GM18873 (cell line): ENCODE measurements around the gene DKC1.
A peak's percentile ranks its signal among the peaks of the same experiment; 100 is the strongest.
"Not testable (repeated sequence)": the region's sequence is repeated elsewhere in the genome, so short reads cannot be mapped to it uniquely, and the experiment has no call there.

Source experiments
- ATAC-seq: cut with Tn5 transposase; IDR thresholded peaks from one replicate; pipeline ENCODE4 v1.9.1; 2021; ENCODE audit warnings: mild to moderate bottlenecking, moderate library complexity, moderate number of reproducible peaks; ENCODE audit not compliant: unreplicated experiment, low FRiP score

Gene DKC1

DNA sequence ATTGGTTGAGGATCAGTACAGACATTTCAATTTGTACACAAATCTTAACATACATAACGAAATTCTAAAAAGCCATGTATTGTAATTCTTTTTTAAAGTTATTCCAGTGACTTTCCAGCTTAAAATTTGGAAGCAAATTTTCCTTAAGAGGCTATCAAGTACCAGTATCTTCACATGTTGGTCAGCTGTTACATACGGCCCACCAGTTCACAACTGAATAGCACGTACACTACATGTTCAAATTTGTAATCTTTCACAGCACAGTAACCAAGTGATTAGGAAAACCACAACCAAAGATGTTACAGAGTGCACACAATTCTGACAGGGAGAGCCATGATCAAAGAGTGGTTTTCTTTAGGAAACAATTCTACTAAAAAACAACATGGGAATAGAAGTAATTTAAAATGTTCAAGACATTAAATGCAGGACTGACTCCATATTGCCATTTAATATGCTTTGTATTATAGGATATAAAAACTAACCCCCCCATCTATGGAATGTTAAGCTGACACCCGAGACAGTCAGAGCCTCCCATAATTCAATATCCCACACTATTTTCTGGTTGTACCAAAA is 53.7 kb downstream of the DKC1 start:
- ATAC-seq, result not testable (repeated sequence)

DNA sequence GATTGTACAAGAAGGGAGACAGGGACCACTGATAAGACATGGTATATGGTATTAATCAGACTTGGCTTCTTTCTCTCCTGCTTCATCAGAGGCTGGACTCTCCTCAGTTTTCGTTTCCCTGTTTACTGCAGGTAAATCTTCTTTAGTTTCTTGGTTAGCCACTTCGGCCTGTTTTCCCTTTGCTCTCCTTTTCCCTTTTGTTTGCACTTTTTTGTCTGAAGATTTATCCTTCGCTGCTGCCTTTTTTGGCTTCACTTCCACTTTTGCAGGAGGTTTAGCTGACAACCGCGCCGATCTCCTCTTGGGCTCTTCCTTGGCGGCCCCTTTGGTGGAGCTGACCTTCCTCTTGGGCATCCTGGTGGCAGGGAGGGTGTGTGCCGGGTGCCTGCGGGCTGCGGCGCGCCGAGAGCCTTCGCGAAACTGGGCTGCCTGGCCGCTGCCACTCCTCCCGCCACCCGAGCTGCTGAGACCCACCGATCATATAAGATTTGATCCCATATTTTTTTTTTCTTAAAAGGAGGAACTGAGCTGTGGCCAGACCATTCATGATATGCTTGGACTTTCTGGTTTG is 54.5 kb downstream of the DKC1 start:
- ATAC-seq, result not testable (repeated sequence)

DNA sequence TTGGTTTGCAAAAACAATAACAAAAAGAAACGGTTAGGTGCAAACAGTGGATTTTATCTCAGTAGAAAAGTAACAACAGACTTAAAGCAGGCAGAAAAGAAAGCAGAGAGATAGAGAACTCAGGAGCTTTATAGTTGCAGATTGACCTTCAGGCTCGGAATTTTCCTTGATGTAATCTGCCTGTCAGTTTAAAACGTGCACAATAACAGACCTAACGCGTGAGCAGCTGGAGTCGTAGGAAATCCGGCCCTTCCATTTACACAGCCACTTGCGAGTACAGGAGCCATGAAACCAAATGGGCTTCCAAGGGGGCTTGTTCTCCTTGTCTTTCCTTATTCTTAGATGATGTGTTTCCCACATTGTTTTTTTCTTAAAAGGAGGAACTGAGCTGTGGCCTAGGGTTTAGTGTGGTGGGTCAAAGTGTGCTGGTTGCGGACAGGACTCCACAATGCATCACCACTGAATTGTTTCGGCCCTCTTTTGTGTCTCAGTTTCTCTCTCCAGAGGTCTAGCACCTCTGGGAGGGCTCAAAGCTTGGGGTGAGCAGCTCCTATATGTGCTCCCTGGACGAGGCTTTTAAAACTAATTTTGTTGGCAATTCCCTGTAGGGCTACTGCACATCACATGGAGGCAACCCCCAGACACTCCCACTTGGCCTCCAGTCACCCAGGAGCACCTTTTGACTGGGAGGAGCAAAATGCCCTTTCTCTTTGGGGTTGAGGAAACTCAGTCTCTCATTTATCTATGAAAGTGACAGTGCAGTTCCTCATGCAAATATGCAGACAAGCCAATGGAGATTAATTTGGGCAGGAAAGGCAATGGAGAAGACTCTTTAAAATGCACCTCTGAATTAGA is 56.5 kb downstream of the DKC1 start:
- no peak for ATAC-seq

DNA sequence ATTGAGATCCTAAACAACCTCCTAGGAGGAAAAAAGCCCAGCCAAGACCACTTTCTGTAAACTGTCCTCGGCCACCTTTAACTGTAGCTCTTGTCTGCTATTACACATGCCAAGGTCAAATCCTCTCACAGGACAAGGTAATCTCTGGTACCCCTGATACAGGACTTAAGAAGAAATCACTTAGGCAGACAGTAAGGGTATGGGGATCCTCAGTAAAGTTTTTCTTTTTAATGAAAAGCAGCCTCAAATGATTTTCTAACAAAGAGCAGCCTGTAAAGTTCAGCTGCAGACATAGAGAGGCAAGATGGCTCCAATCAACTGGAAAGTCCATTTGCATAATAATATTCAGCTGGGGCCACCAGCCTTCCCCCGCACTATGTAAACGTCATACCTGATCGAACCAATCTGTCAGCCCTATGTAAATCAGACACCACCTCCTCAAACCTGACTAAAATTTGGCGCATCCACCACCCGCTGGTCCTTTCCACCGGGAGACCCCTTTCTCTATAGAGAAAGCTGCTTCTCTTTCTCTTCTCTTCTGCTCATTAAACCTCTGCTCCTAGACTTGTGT is 57.2 kb downstream of the DKC1 start:
- peak; percentile 62 for ATAC-seq

DNA sequence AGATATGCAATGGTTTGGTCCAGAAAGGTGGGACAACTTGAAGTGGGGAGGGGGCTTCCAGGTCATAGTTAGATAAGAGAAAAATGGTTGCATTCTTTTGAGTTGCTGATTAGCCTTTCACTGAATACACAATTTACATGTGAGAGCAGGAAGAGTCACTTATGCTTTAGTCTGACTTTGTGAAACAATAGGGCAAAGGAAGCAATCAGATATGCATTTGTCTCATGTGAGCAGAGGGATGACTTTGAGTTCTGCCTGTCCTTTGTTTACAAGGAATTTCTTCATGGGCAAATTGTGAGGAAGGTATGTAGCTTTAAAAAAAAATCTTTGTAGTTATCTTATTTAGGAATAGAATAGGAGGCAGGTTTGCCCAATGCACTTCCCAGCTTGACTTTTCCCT is 58.9 kb downstream of the DKC1 start:
- no peak for ATAC-seq

DNA sequence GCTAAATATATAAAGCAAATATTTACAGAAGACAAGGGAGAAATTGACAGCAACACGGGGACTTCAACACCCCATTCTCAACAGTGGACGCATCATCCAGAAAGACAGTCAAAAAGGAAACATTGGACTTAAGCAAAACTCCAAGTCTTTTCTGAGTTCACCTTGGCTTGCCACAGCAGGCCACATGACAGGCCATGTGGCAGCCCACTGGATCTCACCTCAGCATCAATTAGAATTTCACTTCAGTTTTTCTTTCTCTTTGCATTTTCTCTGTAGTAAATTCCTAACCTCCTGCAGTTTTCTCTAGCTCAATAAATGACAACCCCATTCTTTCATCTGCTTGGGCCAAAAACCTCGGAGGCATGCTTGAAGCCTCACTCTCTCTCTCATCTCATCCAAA is 59.4 kb downstream of the DKC1 start:
- no peak for ATAC-seq

DNA sequence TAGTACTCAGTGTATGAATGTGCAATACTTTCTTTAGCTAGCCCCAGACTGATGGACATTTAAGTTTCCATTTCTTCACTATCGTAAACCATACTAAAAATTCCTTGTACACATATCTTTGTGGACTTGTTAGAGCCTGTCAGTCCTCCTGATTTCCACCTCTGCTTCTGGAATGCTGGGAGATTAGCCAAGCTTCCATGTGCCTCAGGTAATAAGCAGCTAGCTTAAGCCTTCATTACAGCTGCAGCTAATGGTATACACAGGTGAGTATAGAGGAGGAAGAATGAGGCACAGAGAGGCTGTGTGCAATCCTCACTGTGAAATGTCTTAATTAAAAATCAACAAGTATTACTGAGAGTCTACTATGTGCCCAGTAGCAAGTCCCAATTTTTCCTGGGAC is 62.0 kb downstream of the DKC1 start:
- ATAC-seq, result no peak

DNA sequence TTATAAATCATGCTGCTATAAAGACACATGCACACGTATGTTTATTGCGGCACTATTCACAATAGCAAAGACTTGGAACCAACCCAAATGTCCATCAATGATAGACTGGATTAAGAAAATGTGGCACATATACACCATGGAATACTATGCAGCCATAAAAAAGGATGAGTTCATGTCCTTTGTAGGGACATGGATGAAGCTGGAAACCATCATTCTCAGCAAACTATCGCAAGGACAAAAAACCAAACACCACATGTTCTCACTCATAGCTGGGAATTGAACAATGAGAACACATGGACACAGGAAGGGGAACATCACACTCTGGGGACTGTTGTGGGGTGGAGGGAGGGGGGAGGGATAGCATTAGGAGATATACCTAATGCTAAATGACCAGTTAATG is 62.9 kb downstream of the DKC1 start:
- ATAC-seq, result not testable (repeated sequence)
